HG03575 (cell line): ENCODE results near the gene TBC1D4.

Source experiments
- ATAC-seq: cut with Tn5 transposase; IDR thresholded peaks from one replicate; pipeline ENCODE4 v1.9.1; 2021; ENCODE audit not compliant: unreplicated experiment, insufficient number of reproducible peaks, low FRiP score; ENCODE audit errors: extremely low read depth

The TBC1D4 gene

DNA sequence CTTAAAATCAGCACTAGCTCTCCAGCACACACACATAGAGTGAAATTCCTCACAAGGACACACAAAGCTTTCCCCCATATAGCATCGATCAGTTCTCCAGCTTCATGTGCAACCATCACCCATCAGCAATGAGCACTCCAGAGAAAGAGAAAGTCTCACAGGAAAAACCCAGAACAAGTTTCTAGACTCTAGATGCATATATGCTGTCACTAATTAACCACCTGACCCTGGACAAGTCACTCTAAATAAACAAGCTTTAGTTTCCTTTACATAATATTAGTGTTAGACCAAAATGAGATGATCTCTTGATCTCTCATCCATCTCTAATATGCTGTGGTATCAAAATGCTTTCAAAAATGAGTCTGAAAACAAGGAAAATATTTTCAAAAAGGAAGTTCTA lies 81.2 kb downstream of the TBC1D4 start:
- no peak for ATAC-seq

- ATAC-seq: no peak
Observed at GRCh38 chr13:75399879-75400217, 82.1 kb downstream of the TBC1D4 start.

GRCh38 chr13:75399168-75399878 lies 82.6 kb downstream of the TBC1D4 start:
- ATAC-seq: no peak

DNA sequence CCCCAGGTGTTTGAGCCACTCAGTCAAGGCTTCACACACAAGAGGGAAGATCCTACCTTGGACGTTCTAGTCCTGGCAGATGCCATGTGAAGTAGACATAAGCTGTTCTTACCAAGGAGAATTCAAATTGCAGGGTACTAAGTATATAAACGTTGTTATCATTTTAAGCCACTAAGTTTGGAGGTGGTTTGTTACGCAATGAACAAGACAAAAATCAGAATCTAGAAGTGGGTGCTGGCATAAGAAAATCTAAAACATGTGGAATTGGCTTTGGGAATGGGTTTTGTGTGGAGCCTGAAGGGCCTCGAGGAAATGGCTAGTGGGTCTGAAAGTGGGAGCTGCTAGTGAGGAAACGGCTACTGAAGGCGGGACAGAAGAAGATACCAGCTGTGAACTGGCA lies 83.9 kb downstream of the TBC1D4 start:
- no peak for ATAC-seq

GRCh38 chr13:75395901-75396300 lies 86.1 kb downstream of the TBC1D4 start:
- ATAC-seq: no peak

DNA sequence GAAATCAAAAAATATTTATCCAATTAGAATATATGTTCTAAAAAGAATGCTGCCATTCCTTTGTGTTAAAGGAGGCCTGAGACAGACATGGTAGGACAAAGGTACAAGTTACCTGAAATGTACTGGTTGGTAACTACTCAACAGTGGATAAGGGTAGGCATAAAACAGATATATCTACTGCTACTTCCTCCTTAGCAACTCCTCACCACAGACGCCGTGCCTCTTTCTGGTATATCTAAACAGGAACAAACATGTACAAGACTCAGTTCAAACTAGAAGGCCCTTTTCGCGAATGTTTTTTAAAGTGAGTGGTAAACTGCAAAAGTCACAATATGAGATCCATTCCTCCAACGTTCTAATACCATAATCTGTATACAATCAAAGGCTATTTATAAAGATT lies 86.9 kb downstream of the TBC1D4 start:
- ATAC-seq: no peak

- no peak for ATAC-seq
Observed at GRCh38 chr13:75393839-75394520, 88.0 kb downstream of the TBC1D4 start.

- no peak for ATAC-seq
Observed at GRCh38 chr13:75391432-75392100, 90.4 kb downstream of the TBC1D4 start.

DNA sequence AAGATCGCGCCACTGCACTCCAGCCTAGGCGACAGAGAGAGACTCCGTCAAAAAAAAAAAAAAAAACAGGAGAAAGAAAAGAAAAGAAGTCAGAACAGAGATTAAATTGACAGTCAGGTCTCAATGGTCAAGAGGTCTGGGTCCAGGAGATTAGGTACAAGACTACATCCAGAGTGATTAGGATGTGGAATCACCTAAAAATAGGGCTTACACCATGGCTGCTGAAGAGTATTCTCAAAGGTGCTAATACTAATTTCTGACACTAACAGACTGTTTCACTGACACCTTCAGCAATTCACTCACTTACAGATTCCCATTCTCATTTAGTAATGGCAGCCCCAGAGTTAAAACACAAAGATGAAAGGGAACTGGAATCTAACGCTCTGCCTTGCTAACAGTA lies 91.7 kb downstream of the TBC1D4 start:
- no peak for ATAC-seq

DNA sequence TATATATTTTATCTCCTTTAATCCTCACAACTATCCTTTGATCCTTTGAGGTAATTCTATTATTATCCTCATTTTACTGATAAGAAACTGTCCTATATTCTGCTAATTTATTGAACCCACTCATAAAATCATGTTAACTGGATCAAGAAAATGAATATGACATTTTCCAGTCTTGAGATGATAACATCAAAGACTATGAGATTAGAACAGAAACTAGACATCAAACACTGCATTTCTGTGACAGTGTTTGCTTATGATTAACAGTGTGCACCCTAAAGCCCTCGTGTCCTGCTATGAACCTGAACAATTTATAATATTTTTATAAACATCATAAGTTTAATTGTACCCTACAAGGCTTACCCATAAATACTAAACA lies 96.3 kb downstream of the TBC1D4 start:
- ATAC-seq: no peak

DNA sequence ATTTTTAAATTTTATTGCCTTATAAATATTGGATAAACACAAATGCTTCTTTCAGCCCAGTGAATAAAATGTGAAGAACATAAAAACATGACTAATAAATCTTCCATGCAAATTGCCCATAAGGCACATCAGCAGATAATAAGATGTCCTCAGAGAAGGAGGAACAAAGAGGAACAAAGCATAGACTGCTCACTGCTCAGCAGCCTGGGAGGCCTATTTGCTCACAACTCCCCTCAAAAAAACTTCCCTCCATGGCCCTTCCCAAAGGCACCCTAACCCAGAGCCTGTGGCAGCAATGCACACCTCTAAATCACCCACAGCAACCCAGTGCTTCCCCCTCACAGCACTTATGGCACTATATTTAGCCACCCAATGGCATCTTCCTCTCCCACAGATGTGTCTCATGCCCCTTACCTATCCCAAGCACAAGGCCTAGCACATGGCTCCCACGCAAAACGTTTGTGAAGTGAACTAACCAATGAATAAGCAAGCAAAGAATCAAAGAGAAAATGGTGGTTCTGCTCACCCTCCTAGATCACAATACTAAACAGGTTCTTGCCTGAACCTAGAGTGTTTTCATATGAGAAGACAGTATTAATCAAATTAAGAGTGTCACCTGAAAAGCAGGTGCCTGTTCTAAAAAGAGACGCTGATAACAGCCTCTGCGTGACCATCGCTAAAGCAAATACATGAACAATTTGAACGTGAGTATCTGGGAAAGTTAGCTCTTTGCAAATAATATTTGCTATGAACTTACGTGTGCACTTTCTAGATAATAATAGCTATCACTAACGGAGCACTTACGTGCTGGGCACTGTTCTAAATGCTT lies 96.9 kb downstream of the TBC1D4 start:
- no peak for ATAC-seq

- ATAC-seq: no peak
Observed at GRCh38 chr13:75383064-75383715, 98.8 kb downstream of the TBC1D4 start.

DNA sequence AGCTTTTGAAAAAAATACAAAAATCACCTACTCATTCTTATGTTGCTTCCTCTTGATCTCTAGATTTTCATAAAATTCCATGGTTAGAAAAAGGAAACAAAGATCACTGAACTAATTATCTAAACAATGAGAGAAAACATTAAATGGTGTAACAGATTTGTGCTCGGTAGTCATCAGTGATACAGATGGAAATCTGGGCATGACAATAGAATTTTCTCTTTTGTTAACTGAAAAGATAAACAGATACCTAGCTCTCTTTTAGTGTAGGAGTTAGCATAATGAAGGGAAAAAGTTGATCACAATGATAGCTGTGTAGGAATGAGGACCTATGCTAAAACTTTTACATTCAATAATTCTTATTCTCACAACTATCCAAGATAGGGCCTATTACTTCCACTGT lies 103.7 kb downstream of the TBC1D4 start:
- no peak for ATAC-seq

GRCh38 chr13:75376792-75377402 lies 105.1 kb downstream of the TBC1D4 start:
- no peak for ATAC-seq

DNA sequence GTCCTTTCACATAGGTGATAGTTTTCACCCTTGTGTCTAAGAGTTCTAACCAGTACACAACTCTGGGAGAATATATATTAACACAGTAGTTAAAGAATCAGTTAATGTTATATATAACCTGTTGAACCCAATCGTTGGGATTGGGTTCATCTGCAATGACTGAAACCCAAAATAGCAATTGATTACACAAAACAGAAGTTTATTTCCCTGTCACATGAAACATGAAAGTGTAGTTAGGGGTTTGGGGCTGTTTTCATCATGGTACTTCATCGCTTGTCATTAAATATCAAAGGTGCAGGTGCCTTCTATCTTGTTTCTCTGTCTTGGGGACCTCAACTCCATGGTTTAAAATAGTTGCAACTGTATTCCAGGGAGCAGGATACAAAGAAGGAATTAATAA lies 106.6 kb downstream of the TBC1D4 start:
- ATAC-seq: no peak

DNA sequence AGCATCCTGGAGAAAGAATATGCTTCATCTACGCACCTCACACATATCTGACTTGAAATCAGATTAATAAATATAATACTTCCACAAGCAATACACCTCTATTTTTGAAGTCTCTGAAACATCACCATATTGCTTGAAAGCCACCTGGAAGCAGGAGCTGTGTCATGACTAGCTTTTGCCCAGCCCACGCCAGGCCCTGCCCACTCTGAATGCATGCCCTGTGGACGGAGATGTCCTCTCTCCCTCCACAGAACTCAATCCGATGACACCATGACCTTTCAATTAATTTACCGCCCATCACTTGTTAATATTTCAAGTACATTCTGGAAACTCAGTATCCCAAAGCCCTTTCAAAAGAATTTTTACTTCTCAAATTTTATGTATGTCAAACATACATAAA lies 108.0 kb downstream of the TBC1D4 start:
- ATAC-seq: no peak

DNA sequence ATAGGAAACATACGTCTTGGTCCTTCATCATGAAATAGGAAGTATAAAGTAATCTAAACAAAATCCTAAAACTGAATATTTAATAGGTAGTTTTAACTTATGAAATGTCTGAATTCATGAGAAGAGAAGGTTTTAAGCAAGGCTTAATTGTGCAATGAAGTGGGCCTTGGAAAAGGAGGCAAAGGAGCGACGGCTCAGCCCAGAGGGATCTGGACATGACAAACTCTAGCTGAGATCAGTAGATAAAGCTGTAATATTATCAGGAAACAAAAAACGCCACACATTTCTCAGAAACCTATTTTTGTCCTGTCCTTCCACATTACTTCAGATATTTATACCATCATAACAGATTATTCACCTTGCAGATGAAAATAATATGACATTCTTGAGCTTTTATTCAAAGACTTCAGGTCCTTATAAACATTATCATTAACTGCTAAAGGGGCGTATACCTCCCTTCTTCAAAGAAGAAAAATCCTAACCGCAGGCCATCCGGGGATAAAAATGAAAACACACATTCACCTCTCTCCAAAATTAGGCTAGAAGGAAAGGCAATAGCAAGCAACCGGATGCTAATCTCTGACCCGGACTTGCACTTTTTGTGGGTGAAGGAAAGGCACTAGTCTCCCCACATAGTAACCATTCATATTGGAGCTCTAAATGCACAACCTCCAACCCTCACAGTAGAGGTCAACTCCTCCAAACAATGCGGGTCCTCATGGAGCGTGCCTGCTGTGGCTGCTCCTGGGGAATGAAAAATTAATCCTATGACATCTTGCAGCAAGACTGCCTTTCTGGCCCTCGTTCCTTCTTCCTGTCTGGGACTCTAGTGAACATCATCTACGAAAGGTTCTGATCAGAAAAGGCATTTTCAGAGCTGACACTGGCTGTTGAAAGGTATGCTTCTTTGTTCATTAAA lies 108.8 kb downstream of the TBC1D4 start:
- ATAC-seq: no peak

DNA sequence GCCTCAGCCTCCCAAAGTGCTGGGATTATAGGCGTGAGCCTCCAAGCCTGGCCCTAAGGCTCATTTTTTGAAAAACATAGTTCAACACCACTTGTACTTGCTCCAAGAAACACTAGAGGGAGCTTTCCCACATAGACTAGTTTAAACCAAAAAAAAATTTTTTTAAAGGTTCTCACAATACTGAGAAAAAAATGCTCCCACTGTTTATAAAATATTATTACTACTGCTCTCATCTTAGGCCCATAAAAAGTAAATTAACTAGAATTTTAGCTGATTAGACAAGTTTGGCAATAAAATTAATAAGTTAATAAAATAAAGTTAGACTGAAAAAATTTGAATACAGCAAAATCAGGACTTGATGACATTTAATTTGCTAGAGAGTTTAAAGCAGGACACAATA lies 109.5 kb downstream of the TBC1D4 start:
- no peak for ATAC-seq
